GM06990 (cell line): Measurements from ENCODE around the gene UGT2B10.

ENCODE experiments used
- DNase-seq: peaks from one replicate; pipeline ENCODE4 v3.0.0-alpha.2; 2011; ENCODE audit not compliant: insufficient read length; ENCODE audit errors: extremely low read depth
- H3K27me3 ChIP-seq: replicated peaks from 2 replicates; pipeline ENCODE4 v1.6.0; 2011; ENCODE audit warnings: low read length; ENCODE audit not compliant: control insufficient read depth, insufficient read depth
- H3K36me3 ChIP-seq: 2 replicates; pipeline ENCODE4 v1.5.1; 2011; ENCODE audit warnings: low read length; ENCODE audit not compliant: control insufficient read depth, insufficient read depth
- H3K4me3 ChIP-seq: replicated peaks from 2 replicates; pipeline ENCODE4 v1.5.1; 2011; ENCODE audit warnings: low read depth, mild to moderate bottlenecking, control low read depth, low read length
- TF ChIP-seq, protein P1 (sequence below): IDR thresholded peaks from 2 replicates; pipeline ENCODE4 v1.5.1; 2011; ENCODE audit warnings: low read length, control low read depth, mild to moderate bottlenecking, inconsistent platforms; ENCODE audit not compliant: insufficient read depth, poor library complexity, severe bottlenecking

Gene UGT2B10

DNA sequence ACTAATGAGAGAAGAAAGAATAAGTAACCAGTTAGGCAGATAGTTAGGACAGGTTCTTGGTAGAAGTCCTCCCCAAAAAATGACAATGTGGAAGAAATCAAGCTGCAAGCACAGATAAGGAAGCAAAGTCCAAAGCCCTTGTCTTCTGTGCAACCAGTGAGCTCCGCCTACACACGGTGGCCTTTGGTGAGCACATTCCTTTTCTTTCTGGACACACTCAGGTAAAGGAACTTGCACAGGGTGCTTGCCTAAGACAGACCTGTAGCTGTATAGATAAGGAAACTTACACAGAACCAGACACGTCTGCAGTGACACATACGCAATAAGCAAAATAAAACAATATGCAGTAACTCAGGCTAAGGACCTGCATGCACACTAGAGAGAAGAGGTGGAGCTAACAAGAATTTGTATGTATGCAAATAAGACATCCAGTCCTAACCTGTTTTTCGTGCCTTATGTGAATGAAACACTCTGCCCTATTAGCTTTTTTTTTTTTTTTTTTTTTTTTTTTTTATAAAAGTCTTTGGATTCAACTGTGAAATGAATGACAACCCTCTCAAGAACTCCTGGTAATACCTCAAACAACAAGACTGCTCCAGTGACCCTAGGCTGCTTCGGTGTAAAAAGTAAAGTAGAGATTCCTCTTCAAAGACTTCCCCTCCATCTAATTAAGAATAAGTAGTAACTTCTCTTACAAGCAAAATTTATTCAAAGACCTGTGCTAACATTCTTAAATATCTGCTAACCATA lies 48.8 kb downstream of the UGT2B10 start:
- no peak overlapping the region for H3K4me3 ChIP-seq
- TF ChIP-seq, protein P1, sequence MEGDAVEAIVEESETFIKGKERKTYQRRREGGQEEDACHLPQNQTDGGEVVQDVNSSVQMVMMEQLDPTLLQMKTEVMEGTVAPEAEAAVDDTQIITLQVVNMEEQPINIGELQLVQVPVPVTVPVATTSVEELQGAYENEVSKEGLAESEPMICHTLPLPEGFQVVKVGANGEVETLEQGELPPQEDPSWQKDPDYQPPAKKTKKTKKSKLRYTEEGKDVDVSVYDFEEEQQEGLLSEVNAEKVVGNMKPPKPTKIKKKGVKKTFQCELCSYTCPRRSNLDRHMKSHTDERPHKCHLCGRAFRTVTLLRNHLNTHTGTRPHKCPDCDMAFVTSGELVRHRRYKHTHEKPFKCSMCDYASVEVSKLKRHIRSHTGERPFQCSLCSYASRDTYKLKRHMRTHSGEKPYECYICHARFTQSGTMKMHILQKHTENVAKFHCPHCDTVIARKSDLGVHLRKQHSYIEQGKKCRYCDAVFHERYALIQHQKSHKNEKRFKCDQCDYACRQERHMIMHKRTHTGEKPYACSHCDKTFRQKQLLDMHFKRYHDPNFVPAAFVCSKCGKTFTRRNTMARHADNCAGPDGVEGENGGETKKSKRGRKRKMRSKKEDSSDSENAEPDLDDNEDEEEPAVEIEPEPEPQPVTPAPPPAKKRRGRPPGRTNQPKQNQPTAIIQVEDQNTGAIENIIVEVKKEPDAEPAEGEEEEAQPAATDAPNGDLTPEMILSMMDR, result no peak
- H3K36me3 ChIP-seq, result no peaks in the 10 kb centered on the region
- no peak for DNase-seq
- no peaks in the 10 kb centered on the region for H3K27me3 ChIP-seq

DNA sequence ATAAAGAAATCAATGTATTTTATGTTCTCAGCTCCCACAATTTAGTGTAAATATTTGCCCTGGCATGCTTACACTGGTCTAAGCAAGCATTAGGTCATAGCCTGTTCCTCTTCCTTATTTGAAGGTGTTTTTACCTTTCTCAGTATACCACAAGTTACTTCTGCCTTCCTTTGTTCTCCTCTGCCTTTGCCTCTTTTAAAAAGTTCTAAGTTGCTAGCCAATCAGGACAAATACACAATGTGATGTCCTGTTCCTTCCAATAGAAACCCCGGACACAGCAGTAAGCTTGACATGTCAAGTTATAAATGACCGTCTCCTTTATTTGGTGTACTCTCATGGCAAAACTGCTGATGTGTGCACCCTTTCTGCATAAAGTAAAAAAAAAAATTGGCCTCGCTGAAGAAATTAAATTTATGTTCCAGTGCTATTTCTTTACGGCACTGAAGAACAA lies 49.4 kb downstream of the UGT2B10 start:
- Histone ChIP-seq H3K4me3 (no peak overlapping the region), H3K27me3 (no peaks in the 10 kb centered on the region), H3K36me3 (no peaks in the 10 kb centered on the region)
- DNase-seq, result no peak
- TF ChIP-seq, protein P1, result no peak

DNA sequence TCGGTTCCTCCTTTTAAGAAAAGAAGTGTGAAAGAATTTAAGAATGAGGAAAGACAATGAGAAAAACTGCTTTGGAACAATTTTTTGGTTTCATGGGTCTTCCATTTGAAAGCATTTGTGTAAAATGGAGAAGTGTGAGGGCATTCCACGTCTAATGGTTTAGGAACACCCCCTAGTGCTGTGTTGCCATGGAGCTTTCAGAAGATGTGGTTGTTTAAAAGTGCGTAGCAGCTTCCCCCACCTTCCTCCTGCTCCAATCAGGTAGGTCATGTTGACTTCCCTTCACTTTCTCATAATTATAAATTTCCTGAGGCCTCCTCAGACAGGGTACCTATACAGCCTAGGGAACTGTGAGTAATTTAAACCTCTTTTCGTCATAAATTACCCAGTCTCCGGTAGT lies 50.0 kb downstream of the UGT2B10 start:
- H3K4me3 ChIP-seq, result no peak overlapping the region
- TF ChIP-seq, protein P1, result no peak
- DNase-seq, result no peak
- H3K36me3 ChIP-seq, result no peaks in the 10 kb centered on the region
- H3K27me3 ChIP-seq, result no peaks in the 10 kb centered on the region

DNA sequence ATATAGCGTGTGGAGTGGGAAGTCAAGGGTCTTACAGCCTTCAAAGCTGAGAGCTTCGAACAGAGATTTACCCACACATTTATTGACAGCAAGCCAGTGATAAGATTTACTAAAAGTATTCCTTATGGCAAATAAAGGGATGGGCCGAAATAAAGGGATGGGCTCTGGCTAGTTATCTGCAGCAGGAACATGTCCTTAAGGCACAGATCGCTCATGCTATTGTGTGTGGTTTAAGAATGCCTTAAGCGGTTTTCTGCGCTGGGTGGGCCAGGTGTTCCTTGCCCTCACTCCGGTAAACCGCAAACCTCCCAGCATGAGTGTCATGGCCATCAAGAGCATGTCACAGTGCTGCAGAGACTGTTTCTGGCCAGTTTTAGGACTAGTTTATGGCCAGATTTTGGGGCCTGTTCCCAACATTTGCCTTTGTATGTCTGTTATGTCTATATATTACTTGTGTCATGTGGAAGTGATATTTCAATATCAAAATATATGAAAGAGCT lies 53.5 kb downstream of the UGT2B10 start:
- Histone ChIP-seq H3K27me3 (no peaks in the 10 kb centered on the region), H3K4me3 (no peak overlapping the region), H3K36me3 (no peaks in the 10 kb centered on the region)
- TF ChIP-seq, protein P1, result no peak
- no peak for DNase-seq

GRCh38 chr4:68871809-68872642 lies 56.2 kb downstream of the UGT2B10 start:
- Histone ChIP-seq H3K27me3 (no peaks in the 10 kb centered on the region), H3K36me3 (no peaks in the 10 kb centered on the region), H3K4me3 (no peak overlapping the region)
- DNase-seq, result no peak
- TF ChIP-seq, protein P1, result no peak
